Right atrium auricular region (tissue), 2 donors: ENCODE results near the gene LINC00237. TPM values are rescaled to one million over a fixed set of nuclear protein-coding genes. Genes with fewer than 3 reads are reported as not detected.

Experiments used
- DNase-seq: peaks from one replicate; pipeline ENCODE4 v3.0.0-alpha.2; 2019; ENCODE audit warnings: low spot score
- H3K27ac ChIP-seq, 2 donors: fragments of 200-600 bp; sonication (generic); 1 replicate in 1 of 2; 2 replicates in 1 of 2; pipeline ENCODE4 v1.5.1; 2016 to 2019
- H3K27me3 ChIP-seq, 2 donors: fragments of 200-600 bp; sonication (generic); one replicate each; pipeline versions ENCODE4 v1.5.1 to v1.6.0; 2017 to 2019
- H3K36me3 ChIP-seq: fragments of 200-600 bp; sonication (generic); one replicate; pipeline ENCODE4 v1.5.1; 2016
- H3K4me1 ChIP-seq, 2 donors: fragments of 200-600 bp; sonication (generic); one replicate each; pipeline versions ENCODE4 v1.5.1 to v1.6.0; 2017 to 2019
- H3K4me3 ChIP-seq, 2 donors: fragments of 200-600 bp; sonication (generic); 1 replicate in 1 of 2; 2 replicates in 1 of 2; pipeline ENCODE4 v1.5.1; 2017 to 2019; ENCODE audit warnings: mild to moderate bottlenecking in 1 of 2, moderate library complexity in 1 of 2
- H3K9me3 ChIP-seq, 2 donors: fragments of 200-600 bp; sonication (generic); one replicate each; pipeline ENCODE4 v1.5.1; 2019
- total RNA-seq, 2 donors: library from RNA; depleted of rRNA; stranded (reverse); fragments of >200 nt; gene quantifications; one replicate each; pipeline ENCODE4 v1.1.0, GENCODE V29; 2016
- TF ChIP-seq, protein P1 (sequence below), 2 donors: fragments of 200-600 bp; sonication (generic); IDR thresholded peaks; one replicate each; pipeline ENCODE4 v1.5.1; 2019; ENCODE audit warnings: antibody characterized with exemption in 2 of 2

The LINC00237 gene
- total RNA-seq, 2 donors from 2014 or later = not detected

DNA sequence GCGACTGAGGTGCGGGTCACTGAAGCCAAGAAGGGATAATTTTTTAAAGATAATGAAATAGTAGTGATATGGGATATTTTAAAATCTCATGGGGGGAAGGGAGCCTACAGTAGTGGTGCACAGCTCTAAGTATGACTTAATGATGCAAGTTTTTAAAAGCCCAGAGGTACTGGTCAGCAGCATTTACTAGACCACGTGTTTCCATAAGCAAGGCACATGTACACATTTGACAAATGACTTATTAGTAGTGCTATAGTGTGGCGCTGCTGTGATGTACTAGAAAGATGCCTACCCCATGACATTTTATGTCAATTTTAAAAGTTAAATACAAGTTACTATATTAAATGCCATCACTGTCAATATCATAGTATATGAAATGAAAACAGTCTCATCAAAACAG is 7.5 kb upstream of the LINC00237 start:
- TF ChIP-seq, protein P1, sequence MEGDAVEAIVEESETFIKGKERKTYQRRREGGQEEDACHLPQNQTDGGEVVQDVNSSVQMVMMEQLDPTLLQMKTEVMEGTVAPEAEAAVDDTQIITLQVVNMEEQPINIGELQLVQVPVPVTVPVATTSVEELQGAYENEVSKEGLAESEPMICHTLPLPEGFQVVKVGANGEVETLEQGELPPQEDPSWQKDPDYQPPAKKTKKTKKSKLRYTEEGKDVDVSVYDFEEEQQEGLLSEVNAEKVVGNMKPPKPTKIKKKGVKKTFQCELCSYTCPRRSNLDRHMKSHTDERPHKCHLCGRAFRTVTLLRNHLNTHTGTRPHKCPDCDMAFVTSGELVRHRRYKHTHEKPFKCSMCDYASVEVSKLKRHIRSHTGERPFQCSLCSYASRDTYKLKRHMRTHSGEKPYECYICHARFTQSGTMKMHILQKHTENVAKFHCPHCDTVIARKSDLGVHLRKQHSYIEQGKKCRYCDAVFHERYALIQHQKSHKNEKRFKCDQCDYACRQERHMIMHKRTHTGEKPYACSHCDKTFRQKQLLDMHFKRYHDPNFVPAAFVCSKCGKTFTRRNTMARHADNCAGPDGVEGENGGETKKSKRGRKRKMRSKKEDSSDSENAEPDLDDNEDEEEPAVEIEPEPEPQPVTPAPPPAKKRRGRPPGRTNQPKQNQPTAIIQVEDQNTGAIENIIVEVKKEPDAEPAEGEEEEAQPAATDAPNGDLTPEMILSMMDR (IDR thresholded peaks at IDR 0.05) = no peak
- no peak overlapping the region for H3K27ac ChIP-seq
- H3K4me3 ChIP-seq = no peak overlapping the region
- no peaks in the 10 kb centered on the region for H3K27me3 ChIP-seq
- no peaks in the 10 kb centered on the region for H3K4me1 ChIP-seq
- H3K9me3 ChIP-seq = no peaks in the 10 kb centered on the region
- no peaks in the 10 kb centered on the region for H3K36me3 ChIP-seq
- no peak for DNase-seq

- Histone ChIP-seq H3K27me3 (peaks cover 4 to 11% of the 10 kb centered on the region in 2 donors), H3K4me3 (no peak overlapping the region), H3K4me1 (peaks cover 0 to under 1% of the 10 kb centered on the region in 2 donors), H3K9me3 (no peaks in the 10 kb centered on the region), H3K36me3 (no peaks in the 10 kb centered on the region), H3K27ac (no peak overlapping the region)
- no peak for DNase-seq
- TF ChIP-seq, protein P1 (IDR thresholded peaks at IDR 0.05) = no peak
Observed at GRCh38 chr20:21111416-21111815, 5.3 kb upstream of the LINC00237 start.

DNA sequence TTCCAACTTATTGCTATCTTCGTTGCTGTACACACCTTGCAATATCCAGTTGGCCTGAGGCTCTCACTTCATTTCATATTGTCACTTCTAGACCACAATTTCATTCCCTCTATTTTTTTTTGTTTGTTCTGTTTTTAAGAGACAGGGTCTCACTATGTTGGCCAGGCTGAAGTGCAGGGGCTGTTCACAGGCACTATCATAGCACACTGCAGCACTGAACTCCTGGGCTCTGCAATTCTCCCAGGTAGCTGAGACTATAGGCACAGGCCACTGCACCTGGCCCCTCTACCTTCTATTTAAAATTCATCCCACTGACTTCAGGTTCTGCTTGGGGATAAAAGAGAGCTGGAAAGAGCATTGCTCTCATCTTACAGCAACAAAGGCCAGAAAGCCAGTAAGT is 4.7 kb upstream of the LINC00237 start:
- Histone ChIP-seq H3K4me3 (no peak overlapping the region), H3K9me3 (no peaks in the 10 kb centered on the region), H3K27ac (no peak overlapping the region), H3K4me1 (peaks cover 0 to 7% of the 10 kb centered on the region in 2 donors), H3K27me3 (peaks cover 10 to 17% of the 10 kb centered on the region in 2 donors), H3K36me3 (no peaks in the 10 kb centered on the region)
- no peak for DNase-seq
- TF ChIP-seq, protein P1 (IDR thresholded peaks at IDR 0.05) = no peak

GRCh38 chr20:21109144-21109543 is 3.0 kb upstream of the LINC00237 start:
- peaks cover 0 to 12% of the 10 kb centered on the region in 2 donors for H3K4me1 ChIP-seq
- H3K36me3 ChIP-seq = no peaks in the 10 kb centered on the region
- no peak overlapping the region for H3K27ac ChIP-seq
- no peak for DNase-seq
- no peak overlapping the region for H3K4me3 ChIP-seq
- no peaks in the 10 kb centered on the region for H3K9me3 ChIP-seq
- H3K27me3 ChIP-seq = peaks cover 22 to 34% of the 10 kb centered on the region in 2 donors
- TF ChIP-seq, protein P1 (IDR thresholded peaks at IDR 0.05) = no peak

DNA sequence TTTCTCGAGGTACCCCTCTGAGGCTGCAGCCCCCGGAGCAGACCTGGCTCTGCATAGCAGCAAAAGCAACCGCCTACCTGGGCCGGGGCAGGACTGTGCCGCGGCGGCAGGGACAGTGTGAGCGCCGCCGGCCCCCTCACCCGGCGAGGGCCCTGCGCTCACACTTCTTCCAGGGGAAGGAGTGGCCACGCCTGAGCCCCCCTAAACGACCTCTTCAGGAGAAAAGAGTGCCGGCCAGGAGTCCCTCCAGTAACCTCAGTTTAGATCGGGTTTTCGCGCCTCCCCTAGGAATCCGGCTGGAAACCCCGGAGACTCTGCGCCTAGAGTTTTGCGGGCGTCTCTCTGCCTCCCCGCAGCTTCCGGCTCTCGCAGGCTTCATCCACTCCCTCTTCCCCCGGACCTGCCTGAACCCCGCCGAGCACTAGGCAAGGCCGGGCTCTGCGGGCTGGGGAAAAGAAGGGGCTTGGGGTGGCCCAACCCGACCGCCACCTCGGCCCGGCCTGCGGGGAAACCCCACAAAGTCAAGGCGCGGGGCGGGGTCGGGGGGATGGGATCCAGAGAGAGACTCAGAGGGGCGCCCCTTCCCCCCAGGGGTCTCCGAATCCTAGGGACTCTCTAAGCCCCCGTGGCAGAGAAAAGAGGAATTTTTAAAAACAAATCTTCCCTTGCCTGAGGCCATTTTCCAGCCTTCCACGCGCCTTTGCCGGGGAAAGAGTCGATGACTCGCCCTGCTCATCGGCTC is 558 bp downstream of the LINC00237 start:
- Histone ChIP-seq H3K9me3 (no peaks in the 10 kb centered on the region), H3K27ac (no peak overlapping the region), H3K36me3 (no peaks in the 10 kb centered on the region), H3K4me1 (peaks cover 0 to 39% of the 10 kb centered on the region in 2 donors), H3K4me3 (peak overlapping the region in 1 of 2 donors; percentile 23), H3K27me3 (peaks cover 30 to 68% of the 10 kb centered on the region in 2 donors)
- DNase-seq = no peak
- TF ChIP-seq, protein P1 (IDR thresholded peaks at IDR 0.05) = no peak
